ENCODE data around the gene MAPK11. TPM values are rescaled to one million over a fixed set of nuclear protein-coding genes. Genes with fewer than 3 reads are reported as not detected.
"Not testable (repeated sequence)": the region's sequence is repeated elsewhere in the genome, so short reads cannot be mapped to it uniquely, and the experiment has no call there.

The MAPK11 gene
- total and polyA plus RNA-seq, 4 donors, result 5.7 to 40.2 (median 25.2) TPM

GRCh38 chr22:50278956-50279619 lies 8.9 kb upstream of the MAPK11 start:
- peaks cover 10% of the 10 kb centered on the region for H3K4me1 ChIP-seq (ENCODE audit: control insufficient read depth, insufficient read depth, low read length)
- H3K36me3 ChIP-seq (ENCODE audit: control insufficient read depth, insufficient read depth, low read length), result peaks cover 96% of the 10 kb centered on the region
- no peaks in the 10 kb centered on the region for H3K27me3 ChIP-seq (ENCODE audit: control insufficient read depth, insufficient read depth, low read length)
- no peaks in the 10 kb centered on the region for H3K9me3 ChIP-seq (ENCODE audit: control insufficient read depth, insufficient read depth, low read length)
- H3K27ac ChIP-seq (ENCODE audit: low read depth, low read length), result no peak overlapping the region
- no peak overlapping the region for H3K4me3 ChIP-seq (ENCODE audit: low read depth, low read length)
- WGBS (ENCODE audit: insufficient coverage), result 93% methylated on average over 30 of the region's 30 CpGs
- no peak for DNase-seq (ENCODE audit: low read depth in 4 of 6, low spot score in 6 of 6)

- Histone ChIP-seq H3K36me3 (ENCODE audit: control insufficient read depth, insufficient read depth, low read length) (peaks cover 92% of the 10 kb centered on the region), H3K27me3 (ENCODE audit: control insufficient read depth, insufficient read depth, low read length) (no peaks in the 10 kb centered on the region), H3K4me1 (ENCODE audit: control insufficient read depth, insufficient read depth, low read length) (peaks cover 13% of the 10 kb centered on the region), H3K27ac (ENCODE audit: low read depth, low read length) (no peak overlapping the region), H3K4me3 (ENCODE audit: low read depth, low read length) (no peak overlapping the region), H3K9me3 (ENCODE audit: control insufficient read depth, insufficient read depth, low read length) (no peaks in the 10 kb centered on the region)
- WGBS (ENCODE audit: insufficient coverage), result 90% methylated on average over 21 of the region's 21 CpGs
- no peak for DNase-seq (ENCODE audit: low read depth in 4 of 6, low spot score in 6 of 6)
Measured at GRCh38 chr22:50278461-50278860, 8.3 kb upstream of the MAPK11 start.

GRCh38 chr22:50277761-50278160 lies 7.6 kb upstream of the MAPK11 start:
- H3K4me3 ChIP-seq (ENCODE audit: low read depth, low read length), result no peak overlapping the region
- peaks cover 16% of the 10 kb centered on the region for H3K4me1 ChIP-seq (ENCODE audit: control insufficient read depth, insufficient read depth, low read length)
- whole genome bisulfite sequencing (ENCODE audit: insufficient coverage), result 92% methylated on average over 25 of the region's 25 CpGs
- H3K27me3 ChIP-seq (ENCODE audit: control insufficient read depth, insufficient read depth, low read length), result no peaks in the 10 kb centered on the region
- no peaks in the 10 kb centered on the region for H3K9me3 ChIP-seq (ENCODE audit: control insufficient read depth, insufficient read depth, low read length)
- DNase-seq (ENCODE audit: low read depth in 4 of 6, low spot score in 6 of 6), result no peak
- peaks cover 85% of the 10 kb centered on the region for H3K36me3 ChIP-seq (ENCODE audit: control insufficient read depth, insufficient read depth, low read length)
- no peak overlapping the region for H3K27ac ChIP-seq (ENCODE audit: low read depth, low read length)

- H3K27ac ChIP-seq (ENCODE audit: low read depth, low read length), result no peak overlapping the region
- no peaks in the 10 kb centered on the region for H3K9me3 ChIP-seq (ENCODE audit: control insufficient read depth, insufficient read depth, low read length)
- peak in 2 of 6 donors; percentile 28 to 55 for DNase-seq (ENCODE audit: low read depth in 4 of 6, low spot score in 6 of 6)
- H3K4me1 ChIP-seq (ENCODE audit: control insufficient read depth, insufficient read depth, low read length), result peaks cover 32% of the 10 kb centered on the region
- H3K36me3 ChIP-seq (ENCODE audit: control insufficient read depth, insufficient read depth, low read length), result peaks cover 72% of the 10 kb centered on the region
- no peak overlapping the region for H3K4me3 ChIP-seq (ENCODE audit: low read depth, low read length)
- 85% methylated on average over 23 of the region's 25 CpGs for WGBS (ENCODE audit: insufficient coverage)
- no peaks in the 10 kb centered on the region for H3K27me3 ChIP-seq (ENCODE audit: control insufficient read depth, insufficient read depth, low read length)
Measured at GRCh38 chr22:50276143-50276542, 6.0 kb upstream of the MAPK11 start.

- WGBS (ENCODE audit: insufficient coverage), result 83% methylated on average over 42 of the region's 43 CpGs
- no peak overlapping the region for H3K27ac ChIP-seq (ENCODE audit: low read depth, low read length)
- no peak for DNase-seq (ENCODE audit: low read depth in 4 of 6, low spot score in 6 of 6)
- H3K36me3 ChIP-seq (ENCODE audit: control insufficient read depth, insufficient read depth, low read length), result peaks cover 65% of the 10 kb centered on the region
- H3K4me1 ChIP-seq (ENCODE audit: control insufficient read depth, insufficient read depth, low read length), result peaks cover 40% of the 10 kb centered on the region
- H3K9me3 ChIP-seq (ENCODE audit: control insufficient read depth, insufficient read depth, low read length), result no peaks in the 10 kb centered on the region
- no peaks in the 10 kb centered on the region for H3K27me3 ChIP-seq (ENCODE audit: control insufficient read depth, insufficient read depth, low read length)
- H3K4me3 ChIP-seq (ENCODE audit: low read depth, low read length), result no peak overlapping the region
Measured at GRCh38 chr22:50275181-50276055, 5.2 kb upstream of the MAPK11 start.

GRCh38 chr22:50274771-50275170 lies 4.6 kb upstream of the MAPK11 start:
- Histone ChIP-seq H3K27ac (ENCODE audit: low read depth, low read length) (no peak overlapping the region), H3K4me3 (ENCODE audit: low read depth, low read length) (no peak overlapping the region), H3K4me1 (ENCODE audit: control insufficient read depth, insufficient read depth, low read length) (peaks cover 42% of the 10 kb centered on the region), H3K9me3 (ENCODE audit: control insufficient read depth, insufficient read depth, low read length) (no peaks in the 10 kb centered on the region), H3K36me3 (ENCODE audit: control insufficient read depth, insufficient read depth, low read length) (peaks cover 58% of the 10 kb centered on the region), H3K27me3 (ENCODE audit: control insufficient read depth, insufficient read depth, low read length) (no peaks in the 10 kb centered on the region)
- 57% methylated on average over 6 of the region's 7 CpGs for WGBS (ENCODE audit: insufficient coverage)
- DNase-seq (ENCODE audit: low read depth in 4 of 6, low spot score in 6 of 6), result no peak

GRCh38 chr22:50274311-50274710 lies 4.1 kb upstream of the MAPK11 start:
- peaks cover 54% of the 10 kb centered on the region for H3K36me3 ChIP-seq (ENCODE audit: control insufficient read depth, insufficient read depth, low read length)
- DNase-seq (ENCODE audit: low read depth in 4 of 6, low spot score in 6 of 6), result peak in 2 of 6 donors; percentile 85 to 88
- WGBS (ENCODE audit: insufficient coverage), result 40% methylated on average over 2 of the region's 7 CpGs
- H3K27ac ChIP-seq (ENCODE audit: low read depth, low read length), result no peak overlapping the region
- no peak overlapping the region for H3K4me3 ChIP-seq (ENCODE audit: low read depth, low read length)
- no peaks in the 10 kb centered on the region for H3K27me3 ChIP-seq (ENCODE audit: control insufficient read depth, insufficient read depth, low read length)
- H3K9me3 ChIP-seq (ENCODE audit: control insufficient read depth, insufficient read depth, low read length), result no peaks in the 10 kb centered on the region
- H3K4me1 ChIP-seq (ENCODE audit: control insufficient read depth, insufficient read depth, low read length), result peaks cover 47% of the 10 kb centered on the region

GRCh38 chr22:50273781-50274180 lies 3.6 kb upstream of the MAPK11 start:
- H3K4me1 ChIP-seq (ENCODE audit: control insufficient read depth, insufficient read depth, low read length), result peaks cover 52% of the 10 kb centered on the region
- not testable (repeated sequence) for DNase-seq (ENCODE audit: low read depth in 4 of 6, low spot score in 6 of 6); H3K27me3 ChIP-seq (ENCODE audit: control insufficient read depth, insufficient read depth, low read length); H3K4me3 ChIP-seq (ENCODE audit: low read depth, low read length); H3K9me3 ChIP-seq (ENCODE audit: control insufficient read depth, insufficient read depth, low read length); H3K27ac ChIP-seq (ENCODE audit: low read depth, low read length)
- 94% methylated on average over 3 of the region's 10 CpGs for WGBS (ENCODE audit: insufficient coverage)
- H3K36me3 ChIP-seq (ENCODE audit: control insufficient read depth, insufficient read depth, low read length), result peaks cover 49% of the 10 kb centered on the region

GRCh38 chr22:50273352-50273751 lies 3.2 kb upstream of the MAPK11 start:
- not testable (repeated sequence) for H3K27me3 ChIP-seq (ENCODE audit: control insufficient read depth, insufficient read depth, low read length); H3K27ac ChIP-seq (ENCODE audit: low read depth, low read length); H3K9me3 ChIP-seq (ENCODE audit: control insufficient read depth, insufficient read depth, low read length); H3K4me3 ChIP-seq (ENCODE audit: low read depth, low read length)
- Histone ChIP-seq H3K36me3 (ENCODE audit: control insufficient read depth, insufficient read depth, low read length) (peaks cover 47% of the 10 kb centered on the region), H3K4me1 (ENCODE audit: control insufficient read depth, insufficient read depth, low read length) (peaks cover 57% of the 10 kb centered on the region)
- no CpG with 5 or more reads among the region's 11 CpGs for WGBS (ENCODE audit: insufficient coverage)
- DNase-seq (ENCODE audit: low read depth in 4 of 6, low spot score in 6 of 6), result peak in 1 of 6 donors; percentile 7
